Measurements from ENCODE around the gene ZP2. TPM values are rescaled to one million over a fixed set of nuclear protein-coding genes. Genes with fewer than 3 reads are reported as not detected.

The ZP2 gene
- total and polyA plus RNA-seq, 9 of the 15 experiments (the other 6 are each of a cell fraction or from before 2014, with no cell fraction given) = not detected

DNA sequence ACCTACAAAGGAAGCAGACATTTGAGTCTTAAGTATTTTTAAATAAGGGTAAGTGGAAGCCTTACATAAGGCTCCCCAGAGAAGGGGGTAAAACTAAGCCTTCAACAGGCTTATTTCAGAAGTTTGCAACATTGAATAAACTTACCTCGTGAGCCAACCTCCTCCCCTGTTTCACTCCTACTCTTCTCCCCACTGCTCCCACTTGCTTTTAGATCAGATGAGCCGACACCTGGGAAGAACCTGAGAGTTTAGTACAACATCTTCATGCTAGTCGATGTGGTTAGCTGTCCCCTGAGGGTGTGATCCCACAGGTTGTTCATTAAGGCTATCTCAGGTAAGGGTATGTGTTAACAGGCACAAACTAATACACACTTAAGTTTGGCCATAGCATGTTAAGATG lies 13.8 kb downstream of the ZP2 start:
- Histone ChIP-seq H3K9me1 (ENCODE audit: control insufficient read depth, insufficient read depth, low read length) (no peaks in the 10 kb centered on the region), H3K4me2 (ENCODE audit: insufficient read depth, low read length) (no peak overlapping the region), H3K79me2 (ENCODE audit: control insufficient read depth, insufficient read depth, low read length) (no peaks in the 10 kb centered on the region), H3K9ac (ENCODE audit: insufficient read depth in 1 of 2, low read depth in 2 of 2, low read length in 2 of 2) (no peak overlapping the region), H2AFZ (ENCODE audit: low read depth, low read length) (no peak overlapping the region), H3K4me1 (replicated peaks in 1 of 2; ENCODE audit: control insufficient read depth in 2 of 2, insufficient read depth in 2 of 2, low read length in 2 of 2) (no peaks in the 10 kb centered on the region; a peak in 1 of 5 replicates), H3K27ac (ENCODE audit: extremely low read depth, low read depth, low read length) (no peak overlapping the region), H4K20me1 (replicated peaks; ENCODE audit: control insufficient read depth, insufficient read depth, low read length) (no peaks in the 10 kb centered on the region), H3K36me3 (ENCODE audit: control insufficient read depth, insufficient read depth, low read length) (no peaks in the 10 kb centered on the region), H3K4me3 (no peak overlapping the region), H3K9me3 (replicated peaks; ENCODE audit: control insufficient read depth, insufficient read depth, low read depth, low read length) (no peaks in the 10 kb centered on the region), H3K27me3 (ENCODE audit: control insufficient read depth in 2 of 2, insufficient read depth in 2 of 2, low read length in 2 of 2) (peaks cover 20 to 40% of the 10 kb centered on the region in 2 experiments; a peak in 4 of 5 replicates)
- no TSS peak for BruUV-seq (replicated peaks)
- DNase-seq (ENCODE audit: extremely low read depth in 1 of 4, low spot score in 3 of 4) (no peak), ATAC-seq (no peak), FAIRE-seq (no peak)
- ChIA-PET POLR2A (interaction anchor here (0.6 kb wide), 1 partner anchor 11 kb away, joined by 3 read pairs; no protein-coding TSS in a partner anchor), CTCF (ENCODE audit: low intra/inter-chr PET ratio) (no interaction called here)
- TF ChIP-seq PCBP2 (IDR thresholded peaks at IDR 0.05; ENCODE audit: low read depth, low read length, poor library complexity, severe bottlenecking) (no peak), RFX7 (CRISPR knock-in tag; IDR thresholded peaks at IDR 0.05) (no peak), TEAD1 (CRISPR knock-in tag; IDR thresholded peaks at IDR 0.05) (no peak), MAFG (tag; conservative IDR thresholded peaks at IDR 0.05) (no peak), RBM17 (IDR thresholded peaks at IDR 0.05; ENCODE audit: borderline replicate concordance, low read depth, low read length) (no peak), CBX2 (IDR thresholded peaks at IDR 0.05; ENCODE audit: insufficient read depth, low read length, poor library complexity, severe bottlenecking) (no peak), FOXK2 (conservative IDR thresholded peaks at IDR 0.05 in 1 of 2, IDR thresholded peaks at IDR 0.05 in 1 of 2; ENCODE audit: low read depth in 2 of 2) (no peak), ZNF668 (CRISPR knock-in tag; IDR thresholded peaks at IDR 0.05) (no peak), NR4A1 (CRISPR knock-in tag; IDR thresholded peaks at IDR 0.05) (no peak), NR4A1 (tag; IDR thresholded peaks at IDR 0.05) (no peak), GATA2 (CRISPR knock-in tag; IDR thresholded peaks at IDR 0.05) (no peak), ZFP30 (CRISPR knock-in tag; IDR thresholded peaks at IDR 0.05; ENCODE audit: borderline replicate concordance) (no peak), MCM7 (IDR thresholded peaks at IDR 0.05) (no peak), CSDE1 (IDR thresholded peaks at IDR 0.05) (no peak), SRSF3 (IDR thresholded peaks at IDR 0.05; ENCODE audit: insufficient read depth, low read length) (no peak), CREM (IDR thresholded peaks at IDR 0.05; ENCODE audit: low read depth) (no peak), HEY1 (CRISPR knock-in tag; IDR thresholded peaks at IDR 0.05; ENCODE audit: borderline replicate concordance) (no peak), BRD4 (IDR thresholded peaks at IDR 0.05) (no peak), WHSC1 (IDR thresholded peaks at IDR 0.05; ENCODE audit: low read length) (no peak)
- TF ChIP-seq, protein P1, sequence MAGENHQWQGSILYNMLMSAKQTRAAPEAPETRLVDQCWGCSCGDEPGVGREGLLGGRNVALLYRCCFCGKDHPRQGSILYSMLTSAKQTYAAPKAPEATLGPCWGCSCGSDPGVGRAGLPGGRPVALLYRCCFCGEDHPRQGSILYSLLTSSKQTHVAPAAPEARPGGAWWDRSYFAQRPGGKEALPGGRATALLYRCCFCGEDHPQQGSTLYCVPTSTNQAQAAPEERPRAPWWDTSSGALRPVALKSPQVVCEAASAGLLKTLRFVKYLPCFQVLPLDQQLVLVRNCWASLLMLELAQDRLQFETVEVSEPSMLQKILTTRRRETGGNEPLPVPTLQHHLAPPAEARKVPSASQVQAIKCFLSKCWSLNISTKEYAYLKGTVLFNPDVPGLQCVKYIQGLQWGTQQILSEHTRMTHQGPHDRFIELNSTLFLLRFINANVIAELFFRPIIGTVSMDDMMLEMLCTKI (IDR thresholded peaks at IDR 0.05; ENCODE audit: partially characterized antibody) = no peak
- TF ChIP-seq, protein P2, sequence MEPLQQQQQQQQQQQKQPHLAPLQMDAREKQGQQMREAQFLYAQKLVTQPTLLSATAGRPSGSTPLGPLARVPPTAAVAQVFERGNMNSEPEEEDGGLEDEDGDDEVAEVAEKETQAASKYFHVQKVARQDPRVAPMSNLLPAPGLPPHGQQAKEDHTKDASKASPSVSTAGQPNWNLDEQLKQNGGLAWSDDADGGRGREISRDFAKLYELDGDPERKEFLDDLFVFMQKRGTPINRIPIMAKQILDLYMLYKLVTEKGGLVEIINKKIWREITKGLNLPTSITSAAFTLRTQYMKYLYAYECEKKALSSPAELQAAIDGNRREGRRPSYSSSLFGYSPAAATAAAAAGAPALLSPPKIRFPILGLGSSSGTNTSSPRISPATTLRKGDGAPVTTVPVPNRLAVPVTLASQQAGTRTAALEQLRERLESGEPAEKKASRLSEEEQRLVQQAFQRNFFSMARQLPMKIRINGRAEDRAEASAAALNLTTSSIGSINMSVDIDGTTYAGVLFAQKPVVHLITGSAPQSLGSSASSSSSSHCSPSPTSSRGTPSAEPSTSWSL (CRISPR knock-in tag; IDR thresholded peaks at IDR 0.05; ENCODE audit: borderline replicate concordance) = no peak
- in situ Hi-C loops (cut with MboI) (loop anchor here (5.0 kb wide), 1 partner anchor 80 kb away; the partner anchor contains the start of gene CRYM), intact Hi-C loops (cut with micrococcal nuclease) (no loop called here)
- 0% methylated on average over 3 of the region's 3 CpGs for WGBS (ENCODE audit: insufficient coverage, low coverage, missing lambda C conversion rate)
